GM18907 (cell line): ENCODE results near the gene ADAMTS2.

ENCODE experiments used
- ATAC-seq: cut with Tn5 transposase; IDR thresholded peaks from one replicate; pipeline ENCODE4 v1.9.1; 2021; ENCODE audit warnings: mild to moderate bottlenecking, moderate library complexity; ENCODE audit not compliant: unreplicated experiment

The ADAMTS2 gene

GRCh38 chr5:179166886-179167841, 178.1 kb downstream of the ADAMTS2 start:
- ATAC-seq, result peak; percentile 65

GRCh38 chr5:179166171-179166885, 178.9 kb downstream of the ADAMTS2 start:
- no peak for ATAC-seq

- ATAC-seq, result no peak
Observed at GRCh38 chr5:179165421-179166170, 179.7 kb downstream of the ADAMTS2 start.

GRCh38 chr5:179164331-179165311, 180.6 kb downstream of the ADAMTS2 start:
- ATAC-seq, result no peak

GRCh38 chr5:179163236-179164155, 181.8 kb downstream of the ADAMTS2 start:
- ATAC-seq, result no peak

GRCh38 chr5:179162351-179163235, 182.7 kb downstream of the ADAMTS2 start:
- ATAC-seq, result no peak

- ATAC-seq, result no peak
Observed at GRCh38 chr5:179161901-179162300, 183.4 kb downstream of the ADAMTS2 start.

GRCh38 chr5:179160584-179160983, 184.7 kb downstream of the ADAMTS2 start:
- ATAC-seq, result no peak

GRCh38 chr5:179158556-179158955, 186.7 kb downstream of the ADAMTS2 start:
- ATAC-seq, result no peak

GRCh38 chr5:179154991-179155955, 190.0 kb downstream of the ADAMTS2 start:
- ATAC-seq, result no peak

GRCh38 chr5:179154346-179154990, 190.8 kb downstream of the ADAMTS2 start:
- no peak for ATAC-seq

GRCh38 chr5:179153921-179154345, 191.3 kb downstream of the ADAMTS2 start:
- ATAC-seq, result no peak

- no peak for ATAC-seq
Observed at GRCh38 chr5:179153341-179153901, 191.8 kb downstream of the ADAMTS2 start.

- no peak for ATAC-seq
Observed at GRCh38 chr5:179152941-179153340, 192.3 kb downstream of the ADAMTS2 start.

- no peak for ATAC-seq
Observed at GRCh38 chr5:179152144-179152895, 192.9 kb downstream of the ADAMTS2 start.
